SK-N-SH (cell line): ENCODE measurements around the gene SLC18A2.

Source experiments
- CTCF ChIP-seq: fragments of 200-600 bp; sonication (generic); IDR thresholded peaks from 2 replicates; pipeline ENCODE4 v1.6.1; 2017; ENCODE audit warnings: antibody characterized with exemption, mild to moderate bottlenecking, moderate library complexity
- MXI1 ChIP-seq: IDR thresholded peaks from 2 replicates; pipeline ENCODE4 v1.6.1; 2012; ENCODE audit warnings: mild to moderate bottlenecking, low read depth, low read length, improper control_type of control experiment
- NFIC ChIP-seq: IDR thresholded peaks from 2 replicates; pipeline ENCODE4 v1.4.0; 2012; ENCODE audit warnings: borderline replicate concordance
- POLR2AphosphoS5 ChIP-seq: IDR thresholded peaks from 2 replicates; pipeline ENCODE4 v1.6.1; 2012; ENCODE audit warnings: low read depth, low read length

- TF ChIP-seq POLR2AphosphoS5: no peak
- TF ChIP-seq MXI1: no peak
- TF ChIP-seq CTCF: no peak
- no peak for TF ChIP-seq NFIC
These were observed 58.5 kb downstream of the SLC18A2 start for GRCh38 chr10:117299435-117299834.
